DND-41 (cell line): Measurements from ENCODE around the gene RFX2.

ENCODE experiments used
- EZH2 ChIP-seq: IDR thresholded peaks from 3 replicates; pipeline ENCODE4 v1.6.1; 2012; ENCODE audit warnings: borderline replicate concordance, low read depth, mild to moderate bottlenecking, moderate library complexity, low read length, inconsistent platforms; ENCODE audit not compliant: severe bottlenecking
- TF ChIP-seq, protein P1 (sequence below): IDR thresholded peaks from 2 replicates; pipeline ENCODE4 v1.5.1; 2012; ENCODE audit warnings: borderline replicate concordance, low read length, moderate library complexity, mild to moderate bottlenecking; ENCODE audit not compliant: poor library complexity, severe bottlenecking; ENCODE audit errors: extremely low read depth

DNA sequence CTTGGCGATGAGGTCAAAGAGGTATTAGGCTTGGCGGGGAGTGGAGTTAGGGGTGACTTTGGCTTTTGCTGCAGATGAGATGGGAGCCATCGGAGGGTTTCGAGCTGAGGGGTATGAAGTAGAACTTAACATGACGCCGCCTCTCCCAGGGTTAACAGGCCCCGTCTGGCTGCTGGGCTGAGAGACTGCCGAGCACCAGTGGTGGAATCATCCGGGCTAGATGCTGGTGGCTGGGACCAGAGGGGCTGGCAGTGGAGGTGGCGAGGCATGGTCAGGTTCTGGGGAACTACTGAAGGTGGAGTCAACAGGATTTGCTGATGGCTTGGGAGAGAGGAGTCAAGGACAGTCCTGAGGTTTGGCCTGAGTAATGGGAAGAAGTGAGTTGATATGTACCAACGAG, 4.9 kb downstream of the RFX2 start:
- TF ChIP-seq, protein P1, sequence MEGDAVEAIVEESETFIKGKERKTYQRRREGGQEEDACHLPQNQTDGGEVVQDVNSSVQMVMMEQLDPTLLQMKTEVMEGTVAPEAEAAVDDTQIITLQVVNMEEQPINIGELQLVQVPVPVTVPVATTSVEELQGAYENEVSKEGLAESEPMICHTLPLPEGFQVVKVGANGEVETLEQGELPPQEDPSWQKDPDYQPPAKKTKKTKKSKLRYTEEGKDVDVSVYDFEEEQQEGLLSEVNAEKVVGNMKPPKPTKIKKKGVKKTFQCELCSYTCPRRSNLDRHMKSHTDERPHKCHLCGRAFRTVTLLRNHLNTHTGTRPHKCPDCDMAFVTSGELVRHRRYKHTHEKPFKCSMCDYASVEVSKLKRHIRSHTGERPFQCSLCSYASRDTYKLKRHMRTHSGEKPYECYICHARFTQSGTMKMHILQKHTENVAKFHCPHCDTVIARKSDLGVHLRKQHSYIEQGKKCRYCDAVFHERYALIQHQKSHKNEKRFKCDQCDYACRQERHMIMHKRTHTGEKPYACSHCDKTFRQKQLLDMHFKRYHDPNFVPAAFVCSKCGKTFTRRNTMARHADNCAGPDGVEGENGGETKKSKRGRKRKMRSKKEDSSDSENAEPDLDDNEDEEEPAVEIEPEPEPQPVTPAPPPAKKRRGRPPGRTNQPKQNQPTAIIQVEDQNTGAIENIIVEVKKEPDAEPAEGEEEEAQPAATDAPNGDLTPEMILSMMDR: no peak
- no peak for TF ChIP-seq EZH2
